Measurements from ENCODE around the gene ERG. TPM values are rescaled to one million over a fixed set of nuclear protein-coding genes. Genes with fewer than 3 reads are reported as not detected.

Gene ERG
- total and polyA plus RNA-seq, 2 donors from 2014 or later = 6.6 to 29.6 TPM

DNA sequence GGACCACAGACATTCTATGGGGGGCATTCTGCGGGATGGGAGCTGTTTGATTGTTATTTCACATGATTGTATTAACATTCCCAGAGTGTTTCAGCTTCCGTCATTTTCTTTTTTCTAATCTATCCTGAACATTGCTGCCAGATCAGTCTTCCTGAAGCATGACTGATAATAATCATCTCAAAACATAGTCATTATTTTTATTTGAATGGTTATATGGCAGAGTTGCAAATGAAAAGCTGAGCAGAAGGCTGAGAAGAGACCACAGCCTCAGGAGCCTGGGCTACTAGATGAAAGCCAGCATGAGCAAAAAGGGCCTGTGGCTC is 109.0 kb downstream of the ERG start:
- DNase-seq = no peak
- FAIRE-seq = no peak
- TF ChIP-seq, protein P1, sequence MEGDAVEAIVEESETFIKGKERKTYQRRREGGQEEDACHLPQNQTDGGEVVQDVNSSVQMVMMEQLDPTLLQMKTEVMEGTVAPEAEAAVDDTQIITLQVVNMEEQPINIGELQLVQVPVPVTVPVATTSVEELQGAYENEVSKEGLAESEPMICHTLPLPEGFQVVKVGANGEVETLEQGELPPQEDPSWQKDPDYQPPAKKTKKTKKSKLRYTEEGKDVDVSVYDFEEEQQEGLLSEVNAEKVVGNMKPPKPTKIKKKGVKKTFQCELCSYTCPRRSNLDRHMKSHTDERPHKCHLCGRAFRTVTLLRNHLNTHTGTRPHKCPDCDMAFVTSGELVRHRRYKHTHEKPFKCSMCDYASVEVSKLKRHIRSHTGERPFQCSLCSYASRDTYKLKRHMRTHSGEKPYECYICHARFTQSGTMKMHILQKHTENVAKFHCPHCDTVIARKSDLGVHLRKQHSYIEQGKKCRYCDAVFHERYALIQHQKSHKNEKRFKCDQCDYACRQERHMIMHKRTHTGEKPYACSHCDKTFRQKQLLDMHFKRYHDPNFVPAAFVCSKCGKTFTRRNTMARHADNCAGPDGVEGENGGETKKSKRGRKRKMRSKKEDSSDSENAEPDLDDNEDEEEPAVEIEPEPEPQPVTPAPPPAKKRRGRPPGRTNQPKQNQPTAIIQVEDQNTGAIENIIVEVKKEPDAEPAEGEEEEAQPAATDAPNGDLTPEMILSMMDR (IDR thresholded peaks at IDR 0.05; ENCODE audit: borderline replicate concordance, extremely low read depth, insufficient read depth) = no peak
- no peaks in the 10 kb centered on the region for H3K27me3 ChIP-seq (ENCODE audit: control insufficient read depth, insufficient read depth, low read length)
- H3K4me3 ChIP-seq (ENCODE audit: low read length in 3 of 3) = no peak overlapping the region
- H3K27ac ChIP-seq (ENCODE audit: low read depth in 2 of 2, low read length in 2 of 2) = no peak overlapping the region
- H3K9ac ChIP-seq (ENCODE audit: low read length in 3 of 3) = no peak overlapping the region
- H3K9me3 ChIP-seq (ENCODE audit: control insufficient read depth in 2 of 3, insufficient read depth in 1 of 3, low read length in 3 of 3) = no peaks in the 10 kb centered on the region
- intact Hi-C loops (cut with DNase I) = no loop called here
- no peaks in the 10 kb centered on the region for H3K36me3 ChIP-seq (ENCODE audit: control insufficient read depth in 2 of 3, insufficient read depth in 3 of 3, low read length in 3 of 3)
- H3K4me1 ChIP-seq (ENCODE audit: control insufficient read depth in 2 of 3, insufficient read depth in 2 of 3, low read depth in 1 of 3, low read length in 3 of 3) = no peaks in the 10 kb centered on the region

DNA sequence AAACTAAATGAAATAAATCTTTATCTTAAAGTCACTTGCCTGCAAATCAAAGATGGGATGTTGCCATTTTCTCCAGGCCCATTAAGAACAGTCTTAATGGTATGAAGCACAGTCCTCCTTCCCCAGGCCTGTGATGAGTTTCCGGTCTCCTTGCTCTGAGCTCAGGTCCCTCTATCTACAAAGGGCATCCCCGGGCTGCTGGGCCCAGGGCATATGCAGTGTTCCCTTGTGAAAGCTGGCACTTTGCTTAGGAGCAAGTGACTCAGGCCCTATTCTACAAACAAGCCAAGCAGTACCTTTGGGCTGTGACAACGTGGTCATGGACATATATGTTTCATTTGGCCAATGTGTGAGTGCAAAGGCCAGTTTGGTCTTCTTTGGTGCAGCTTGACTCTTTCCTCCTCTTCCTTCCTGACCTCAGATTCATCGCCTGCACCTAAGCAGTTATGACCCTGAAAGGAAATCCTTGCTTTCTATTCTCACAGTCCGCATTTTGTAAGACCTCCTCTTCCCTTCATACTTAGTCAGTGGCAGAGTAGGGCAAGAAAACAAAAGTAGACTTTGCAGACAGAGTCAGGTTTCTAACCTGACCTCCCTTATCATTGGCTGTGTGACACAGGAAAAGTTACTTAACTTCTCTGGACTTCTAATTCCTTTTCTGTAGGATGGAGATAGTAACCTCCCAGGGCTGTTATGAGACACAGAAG is 109.5 kb downstream of the ERG start:
- Histone ChIP-seq H3K4me1 (ENCODE audit: control insufficient read depth in 2 of 3, insufficient read depth in 2 of 3, low read depth in 1 of 3, low read length in 3 of 3) (no peaks in the 10 kb centered on the region), H3K9me3 (ENCODE audit: control insufficient read depth in 2 of 3, insufficient read depth in 1 of 3, low read length in 3 of 3) (no peaks in the 10 kb centered on the region), H3K4me3 (ENCODE audit: low read length in 3 of 3) (no peak overlapping the region), H3K27ac (ENCODE audit: low read depth in 2 of 2, low read length in 2 of 2) (no peak overlapping the region), H3K36me3 (ENCODE audit: control insufficient read depth in 2 of 3, insufficient read depth in 3 of 3, low read length in 3 of 3) (no peaks in the 10 kb centered on the region), H3K27me3 (ENCODE audit: control insufficient read depth, insufficient read depth, low read length) (no peaks in the 10 kb centered on the region), H3K9ac (ENCODE audit: low read length in 3 of 3) (no peak overlapping the region)
- TF ChIP-seq, protein P1 (IDR thresholded peaks at IDR 0.05; ENCODE audit: borderline replicate concordance, extremely low read depth, insufficient read depth) = no peak
- intact Hi-C loops (cut with DNase I) = no loop called here
- FAIRE-seq (no peak), DNase-seq (no peak)

DNA sequence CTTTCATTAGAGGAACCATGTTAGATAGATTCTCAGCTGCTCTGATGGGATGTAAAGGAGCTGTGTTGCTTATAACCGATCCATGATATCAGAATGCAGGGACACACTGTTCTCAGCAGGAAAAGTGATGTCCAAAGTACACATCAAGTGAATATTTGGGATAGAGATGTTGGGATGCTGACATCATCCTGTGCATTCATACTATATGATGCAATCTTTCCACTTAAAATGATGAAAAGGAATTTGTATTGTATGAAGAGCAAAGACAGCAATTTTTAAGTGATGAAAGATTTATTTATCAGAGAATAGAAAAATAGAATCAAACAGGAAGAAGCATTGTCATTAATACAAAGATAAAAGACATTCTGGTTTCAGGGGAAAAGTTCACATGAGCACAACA is 110.1 kb downstream of the ERG start:
- no peak for DNase-seq
- H3K36me3 ChIP-seq (ENCODE audit: control insufficient read depth in 2 of 3, insufficient read depth in 3 of 3, low read length in 3 of 3) = no peaks in the 10 kb centered on the region
- H3K9me3 ChIP-seq (ENCODE audit: control insufficient read depth in 2 of 3, insufficient read depth in 1 of 3, low read length in 3 of 3) = no peaks in the 10 kb centered on the region
- FAIRE-seq = no peak
- H3K4me3 ChIP-seq (ENCODE audit: low read length in 3 of 3) = no peak overlapping the region
- intact Hi-C loops (cut with DNase I) = no loop called here
- H3K9ac ChIP-seq (ENCODE audit: low read length in 3 of 3) = no peak overlapping the region
- no peaks in the 10 kb centered on the region for H3K4me1 ChIP-seq (ENCODE audit: control insufficient read depth in 2 of 3, insufficient read depth in 2 of 3, low read depth in 1 of 3, low read length in 3 of 3)
- TF ChIP-seq, protein P1 (IDR thresholded peaks at IDR 0.05; ENCODE audit: borderline replicate concordance, extremely low read depth, insufficient read depth) = no peak
- no peak overlapping the region for H3K27ac ChIP-seq (ENCODE audit: low read depth in 2 of 2, low read length in 2 of 2)
- no peaks in the 10 kb centered on the region for H3K27me3 ChIP-seq (ENCODE audit: control insufficient read depth, insufficient read depth, low read length)

DNA sequence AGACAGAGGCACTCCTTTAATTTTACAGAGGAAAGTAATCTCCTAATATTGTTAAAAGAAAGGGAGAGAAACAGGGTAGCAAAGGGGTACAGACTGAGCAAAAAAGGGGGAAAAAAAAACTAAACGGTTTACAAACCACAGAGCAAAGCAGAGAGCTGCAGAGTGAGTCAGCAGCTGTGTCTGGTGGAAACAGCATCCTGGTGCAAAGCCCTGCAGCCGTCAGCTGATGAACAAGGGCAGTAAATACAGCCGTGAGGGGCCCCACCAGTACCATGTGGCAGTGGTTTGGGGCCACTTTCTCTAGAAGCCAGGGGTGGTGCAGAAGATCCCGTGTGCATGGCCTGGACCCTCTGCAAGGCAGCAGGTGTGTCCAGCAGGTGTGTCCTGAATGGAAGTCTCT is 111.3 kb downstream of the ERG start:
- no peaks in the 10 kb centered on the region for H3K4me1 ChIP-seq (ENCODE audit: control insufficient read depth in 2 of 3, insufficient read depth in 2 of 3, low read depth in 1 of 3, low read length in 3 of 3)
- intact Hi-C loops (cut with DNase I) = no loop called here
- TF ChIP-seq, protein P1 (IDR thresholded peaks at IDR 0.05; ENCODE audit: borderline replicate concordance, extremely low read depth, insufficient read depth) = no peak
- H3K27ac ChIP-seq (ENCODE audit: low read depth in 2 of 2, low read length in 2 of 2) = no peak overlapping the region
- DNase-seq (no peak), FAIRE-seq (no peak)
- H3K9me3 ChIP-seq (ENCODE audit: control insufficient read depth in 2 of 3, insufficient read depth in 1 of 3, low read length in 3 of 3) = no peaks in the 10 kb centered on the region
- H3K9ac ChIP-seq (ENCODE audit: low read length in 3 of 3) = no peak overlapping the region
- H3K4me3 ChIP-seq (ENCODE audit: low read length in 3 of 3) = no peak overlapping the region
- H3K27me3 ChIP-seq (ENCODE audit: control insufficient read depth, insufficient read depth, low read length) = no peaks in the 10 kb centered on the region
- H3K36me3 ChIP-seq (ENCODE audit: control insufficient read depth in 2 of 3, insufficient read depth in 3 of 3, low read length in 3 of 3) = no peaks in the 10 kb centered on the region
